VCaP (cell line): ENCODE results near the gene SAMD7.

Source experiments
- H3K27ac ChIP-seq: fragments of 450-650 bp; 2 replicates; pipeline ENCODE4 v1.5.1; 2017
- CTCF ChIP-seq: fragments of 450-650 bp; conservative IDR thresholded peaks from 2 replicates; pipeline ENCODE4 v1.5.1; 2017; ENCODE audit warnings: mild to moderate bottlenecking, moderate library complexity

SAMD7 gene

GRCh38 chr3:169911272-169911671 lies at the start of gene SAMD7:
TSS of gene SAMD7 (plus strand) at chr3:169911572. CDS start at chr3:169919499, 7,927 bp downstream.
- TF ChIP-seq CTCF = no peak
- no peak within 1 kb of the TSS for H3K27ac ChIP-seq

GRCh38 chr3:169861871-169862270 lies 49.5 kb upstream of the SAMD7 start:
- H3K27ac ChIP-seq = no peak overlapping the region
- TF ChIP-seq CTCF = no peak

- TF ChIP-seq CTCF = peak; percentile 92
- peak overlapping the region; percentile 69 for H3K27ac ChIP-seq
These were observed 47.9 kb upstream of the SAMD7 start for GRCh38 chr3:169863458-169863899.

- H3K27ac ChIP-seq = peak overlapping the region; percentile 69
- no peak for TF ChIP-seq CTCF
These were observed 47.1 kb upstream of the SAMD7 start for GRCh38 chr3:169864270-169864669.

GRCh38 chr3:169865176-169865767 lies 46.1 kb upstream of the SAMD7 start:
- TF ChIP-seq CTCF = no peak
- peak overlapping the region; percentile 69 for H3K27ac ChIP-seq

- no peak overlapping the region for H3K27ac ChIP-seq
- no peak for TF ChIP-seq CTCF
These were observed 43.7 kb upstream of the SAMD7 start for GRCh38 chr3:169867584-169868210.

- peak overlapping the region; percentile 77; the same call in 1 of the 2 replicates for H3K27ac ChIP-seq
- no peak for TF ChIP-seq CTCF
These were observed 43.0 kb upstream of the SAMD7 start for GRCh38 chr3:169868369-169868768.
